Psoas muscle (tissue), 8 donors: ENCODE measurements around the gene PRPS1. TPM values are rescaled to one million over a fixed set of nuclear protein-coding genes. Genes with fewer than 3 reads are reported as not detected.

Experiments used
- ATAC-seq, 4 donors: fragments of 200-7000 bp; cut with Tn5 transposase; one replicate each; pipeline ENCODE4 v1.9.1; 2020; ENCODE audit warnings: moderate library complexity in 3 of 4, mild to moderate bottlenecking in 2 of 4
- DNase-seq, 2 donors: peaks; one replicate each; pipeline ENCODE4 v3.0.0-alpha.2; 2020
- H3K27ac ChIP-seq: fragments of 200-600 bp; one replicate; pipeline ENCODE4 v1.8.0; 2022
- H3K27me3 ChIP-seq, 3 donors: fragments of 200-600 bp in 1 of 3; one replicate each; pipeline versions ENCODE4 v1.6.1 to v1.8.0; 2013 to 2022; ENCODE audit warnings: low read length in 2 of 3, mild to moderate bottlenecking in 2 of 3, moderate library complexity in 1 of 3; ENCODE audit not compliant: insufficient read depth in 3 of 3
- H3K36me3 ChIP-seq, 2 donors: fragments of 200-600 bp in 1 of 2; one replicate each; pipeline versions ENCODE4 v1.6.1 to v1.8.0; 2013 to 2022; ENCODE audit warnings: low read depth in 1 of 2, mild to moderate bottlenecking in 1 of 2, moderate library complexity in 1 of 2; ENCODE audit not compliant: insufficient read depth in 1 of 2
- H3K4me1 ChIP-seq: fragments of 200-600 bp; one replicate; pipeline ENCODE4 v1.8.0; 2022
- H3K4me3 ChIP-seq: fragments of 200-600 bp; one replicate; pipeline ENCODE4 v1.8.0; 2022; ENCODE audit warnings: mild to moderate bottlenecking
- H3K9me3 ChIP-seq: fragments of 200-600 bp; one replicate; pipeline ENCODE4 v1.8.0; 2022
- CTCF ChIP-seq: fragments of 200-600 bp; IDR thresholded peaks from one replicate; pipeline ENCODE4 v1.8.0; 2022; ENCODE audit warnings: antibody characterized with exemption
- WGBS, 3 donors: extraction: QIAGEN DNeasy Blood & Tissue Kit; methylation state at CpG; one replicate each; pipeline versions ENCODE4 v1.1.6 to v1.1.7; 2013; 5-methylcytosine and 5-hydroxymethylcytosine counted together
- intact Hi-C, 2 donors: fragments of 100-400 bp; cut with DNase I; formaldehyde crosslinking; loops; one replicate each; pipeline versions ENCODE4 v1.11.0 to v1.14.2; 2022
- polyA plus RNA-seq, 3 donors: library from polyadenylated mRNA; stranded (reverse); fragments of 200-250 nt; gene quantifications; one replicate each; pipeline ENCODE4 v1.2.3, GENCODE V29; 2013
- total RNA-seq, 4 donors: library from RNA; stranded (reverse); fragmentation: NEBNext Ultra II Directional in 2 of 4; extraction: Animal tissue kit (Norgen Biotek cat#: 25700) in 2 of 4; gene quantifications; one replicate each; pipeline versions ENCODE4 v1.2.1 to v1.2.4, GENCODE V29; 2021 to 2023
- donor health status: healthy with polysubstance abuse.
- donor health status: DM: no; HTN: no; CAD: no; lungs with moderate emphysema.
- donor health status: Bipolar disorder and iron deficiency.
- donor health status: healthy.
- donor health status: DM: yes; HTN: yes; CAD: no.
- donor health status: DM: no; HTN: no; CAD: no.
- donor health status: DM: no; HTN: no; CAD: no.
- donor health status: DM: yes; HTN: yes; CAD: no.

The PRPS1 gene
- total and polyA plus RNA-seq, 7 donors = 20.7 to 63.2 (median 43.1) TPM

GRCh38 chrX:107654872-107655761 lies 26.8 kb downstream of the PRPS1 start:
- H3K27ac ChIP-seq = peak overlapping the region; percentile 41
- ATAC-seq (peak; percentile 75 to 87 (median 80)), DNase-seq (peak; percentile 59 to 82)
- H3K9me3 ChIP-seq = no peaks in the 10 kb centered on the region
- peaks cover 0 to 6% (median 0%) of the 10 kb centered on the region in 3 donors for H3K27me3 ChIP-seq
- 27 to 35% (median 30%) methylated on average over 12 to 22 of the region's 22 CpGs for WGBS, 3 donors
- peak; percentile 64 for TF ChIP-seq CTCF
- H3K36me3 ChIP-seq = peaks cover 0 to 4% of the 10 kb centered on the region in 2 donors
- no peaks in the 10 kb centered on the region for H3K4me1 ChIP-seq
- intact Hi-C loops = loop anchor here (5.0 to 10.0 kb wide), 4 partner anchors 122 to 420 kb away; partner anchors contain the start of genes NCBP2L (in 1 of the 2) and TSC22D3 (in 1 of the 2)
- H3K4me3 ChIP-seq = no peak overlapping the region

GRCh38 chrX:107656978-107657377 lies 28.7 kb downstream of the PRPS1 start:
- no peak for ATAC-seq
- Histone ChIP-seq H3K36me3 (no peaks in the 10 kb centered on the region), H3K4me3 (no peak overlapping the region), H3K4me1 (no peaks in the 10 kb centered on the region), H3K9me3 (no peaks in the 10 kb centered on the region), H3K27ac (no peak overlapping the region), H3K27me3 (peaks cover 0 to 6% (median 0%) of the 10 kb centered on the region in 3 donors)
- no peak for DNase-seq
- TF ChIP-seq CTCF = no peak
- WGBS, 3 donors = 56 to 84% (median 80%) methylated on average over 5 of the region's 5 CpGs
- intact Hi-C loops = loop anchor here (5.0 to 10.0 kb wide), 4 partner anchors 120 to 418 kb away; partner anchors contain the start of genes NCBP2L (in 1 of the 2) and TSC22D3 (in 1 of the 2)

GRCh38 chrX:107658660-107659059 lies 30.4 kb downstream of the PRPS1 start:
- 56 to 94% (median 67%) methylated on average over 5 of the region's 5 CpGs for WGBS, 3 donors
- H3K4me3 ChIP-seq = no peak overlapping the region
- no peaks in the 10 kb centered on the region for H3K4me1 ChIP-seq
- DNase-seq = no peak
- no peak for ATAC-seq
- intact Hi-C loops = loop anchor here (1.0 to 10.0 kb wide), 6 partner anchors 60 to 416 kb away; partner anchors contain the start of genes TSC22D3 (in 2 of the 2) and NCBP2L (in 1 of the 2)
- H3K27ac ChIP-seq = no peak overlapping the region
- H3K9me3 ChIP-seq = no peaks in the 10 kb centered on the region
- peaks cover 0 to 6% (median 0%) of the 10 kb centered on the region in 3 donors for H3K27me3 ChIP-seq
- H3K36me3 ChIP-seq = no peaks in the 10 kb centered on the region
- no peak for TF ChIP-seq CTCF

GRCh38 chrX:107659286-107659685 lies 31.0 kb downstream of the PRPS1 start:
- Histone ChIP-seq H3K27me3 (peaks cover 0 to 6% (median 0%) of the 10 kb centered on the region in 3 donors), H3K36me3 (peaks cover 0 to 1% of the 10 kb centered on the region in 2 donors), H3K4me1 (no peaks in the 10 kb centered on the region), H3K4me3 (no peak overlapping the region), H3K9me3 (no peaks in the 10 kb centered on the region), H3K27ac (no peak overlapping the region)
- 35 to 48% (median 48%) methylated on average over 4 of the region's 4 CpGs for WGBS, 3 donors
- intact Hi-C loops = loop anchor here (1.0 to 10.0 kb wide), 6 partner anchors 60 to 416 kb away; partner anchors contain the start of genes TSC22D3 (in 2 of the 2) and NCBP2L (in 1 of the 2)
- DNase-seq (no peak), ATAC-seq (no peak)
- TF ChIP-seq CTCF = no peak
